H1 (cell line): ENCODE results near the gene FMOD. TPM values are rescaled to one million over a fixed set of nuclear protein-coding genes. Genes with fewer than 3 reads are reported as not detected.

ENCODE experiments used
- BACH1 ChIP-seq: IDR thresholded peaks from 2 replicates; pipeline ENCODE4 v1.6.1; 2012; ENCODE audit warnings: low read length, improper control_type of control experiment
- CBX5 ChIP-seq: fragments of 300-800, 300-1000 bp; sonication (generic); IDR thresholded peaks from 2 replicates; pipeline ENCODE4 v1.7.1; 2016; ENCODE audit warnings: antibody characterized with exemption, low read length, low read depth
- CHD7 ChIP-seq: fragments of 300-600 bp; sonication (generic); IDR thresholded peaks from 2 replicates; pipeline ENCODE4 v1.7.1; 2012; ENCODE audit warnings: low read length, moderate library complexity, mild to moderate bottlenecking, inconsistent platforms; ENCODE audit not compliant: insufficient replicate concordance
- CTCF ChIP-seq, 3 experiments: IDR thresholded peaks; 1 replicate in 2 of 3; 2 replicates in 1 of 3; pipeline versions ENCODE4 v1.5.1 to v1.6.1; 2011; ENCODE audit warnings: low read length in 3 of 3, mild to moderate bottlenecking in 3 of 3, inconsistent platforms in 2 of 3, low read depth in 1 of 3, moderate library complexity in 1 of 3; ENCODE audit not compliant: insufficient read depth in 1 of 3; ENCODE audit errors: control extremely low read depth in 1 of 3
- HDAC6 ChIP-seq: IDR thresholded peaks from one replicate; pipeline ENCODE4 v1.7.1; 2012; ENCODE audit warnings: low read depth, mild to moderate bottlenecking, inconsistent platforms, low read length, moderate library complexity
- RBBP5 ChIP-seq: IDR thresholded peaks from 2 replicates; pipeline ENCODE4 v1.7.1; 2012; ENCODE audit warnings: low read depth, mild to moderate bottlenecking, inconsistent platforms, low read length, moderate library complexity, borderline replicate concordance
- SRF ChIP-seq: IDR thresholded peaks from 2 replicates; pipeline ENCODE4 v1.6.1; 2011; ENCODE audit warnings: mild to moderate bottlenecking, low read depth, low read length, moderate library complexity
- polyA plus RNA-seq, 7 experiments: library from polyadenylated mRNA; depleted of rRNA in 3 of 7; stranded (reverse) in 5 of 7; unstranded in 2 of 7; fragments of >200 nt in 5 of 7; fragments of 200-250 nt in 2 of 7; gene quantifications; 1 replicate in 5 of 7; 2 replicates in 1 of 7; 4 replicates in 1 of 7; pipeline versions ENCODE4 v1.2.1 to v1.2.3, GENCODE V29; 2011 to 2013; ENCODE audit warnings: missing spikeins in 2 of 7, mixed read lengths in 2 of 7
- total RNA-seq: library from RNA; stranded (reverse); fragmentation: NEBNext Ultra II Directional; extraction: Animal tissue kit (Norgen Biotek cat#: 25700); gene quantifications from 2 replicates; pipeline ENCODE4 v1.2.1, GENCODE V29; 2021

FMOD gene
- total and polyA plus RNA-seq, 2 of the 8 experiments (the other 6 are each of a cell fraction or from before 2014, with no cell fraction given) = 0.17 to 0.32 TPM

- TF ChIP-seq CHD7 = no peak
- TF ChIP-seq BACH1 = no peak; the same call in 1 of the 2 replicates
- TF ChIP-seq CTCF (IDR thresholded peaks at IDR 0.05; ENCODE audit: control extremely low read depth in 1 of 3, insufficient read depth in 1 of 3, low read depth in 1 of 3, low read length in 3 of 3) = no peak
- no peak; the same call in 1 of the 2 replicates for TF ChIP-seq RBBP5
- TF ChIP-seq CBX5 = no peak
- TF ChIP-seq SRF = no peak
- no peak for TF ChIP-seq HDAC6
Measured at GRCh38 chr1:203304919-203305808, 45.8 kb downstream of the FMOD start, which contains the start of gene BTG2 (continued).
